ENCODE results near the gene LARP6.
"Not testable (repeated sequence)": the region's sequence is repeated elsewhere in the genome, so short reads cannot be mapped to it uniquely, and the experiment has no call there.

Gene LARP6

DNA sequence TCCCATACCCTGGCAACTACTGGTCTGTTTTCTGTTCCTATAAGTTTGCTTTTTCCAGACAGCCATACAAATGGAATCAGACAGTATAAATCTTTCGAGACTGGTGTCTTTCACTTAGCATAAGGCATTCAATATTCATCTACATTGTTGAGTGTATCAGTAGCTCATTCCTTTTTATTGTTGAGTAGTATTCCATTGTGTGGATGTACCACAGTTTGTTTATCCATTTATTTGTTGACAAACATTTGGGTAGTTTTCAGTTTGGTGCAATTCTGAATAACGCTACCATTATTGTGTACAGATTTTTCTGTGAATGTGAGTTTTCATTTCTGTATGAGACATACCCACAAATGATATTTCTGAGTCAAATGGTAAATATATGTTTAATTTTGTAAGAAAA, 35.4 kb downstream of the LARP6 start:
- no peak for DNase-seq (ENCODE audit: low spot score)
- in situ Hi-C loops (cut with MboI; ENCODE audit: low pct_unique_long_range_greater_than_20kb, low sequenced_read_pairs, unreplicated experiment), result no loop called here
- TF ChIP-seq, protein P1, sequence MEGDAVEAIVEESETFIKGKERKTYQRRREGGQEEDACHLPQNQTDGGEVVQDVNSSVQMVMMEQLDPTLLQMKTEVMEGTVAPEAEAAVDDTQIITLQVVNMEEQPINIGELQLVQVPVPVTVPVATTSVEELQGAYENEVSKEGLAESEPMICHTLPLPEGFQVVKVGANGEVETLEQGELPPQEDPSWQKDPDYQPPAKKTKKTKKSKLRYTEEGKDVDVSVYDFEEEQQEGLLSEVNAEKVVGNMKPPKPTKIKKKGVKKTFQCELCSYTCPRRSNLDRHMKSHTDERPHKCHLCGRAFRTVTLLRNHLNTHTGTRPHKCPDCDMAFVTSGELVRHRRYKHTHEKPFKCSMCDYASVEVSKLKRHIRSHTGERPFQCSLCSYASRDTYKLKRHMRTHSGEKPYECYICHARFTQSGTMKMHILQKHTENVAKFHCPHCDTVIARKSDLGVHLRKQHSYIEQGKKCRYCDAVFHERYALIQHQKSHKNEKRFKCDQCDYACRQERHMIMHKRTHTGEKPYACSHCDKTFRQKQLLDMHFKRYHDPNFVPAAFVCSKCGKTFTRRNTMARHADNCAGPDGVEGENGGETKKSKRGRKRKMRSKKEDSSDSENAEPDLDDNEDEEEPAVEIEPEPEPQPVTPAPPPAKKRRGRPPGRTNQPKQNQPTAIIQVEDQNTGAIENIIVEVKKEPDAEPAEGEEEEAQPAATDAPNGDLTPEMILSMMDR (IDR thresholded peaks at IDR 0.05; ENCODE audit: extremely low read depth, insufficient read depth, missing control alignments), result no peak

GRCh38 chr15:70817266-70817665, 36.7 kb downstream of the LARP6 start:
- TF ChIP-seq, protein P1 (IDR thresholded peaks at IDR 0.05; ENCODE audit: extremely low read depth, insufficient read depth, missing control alignments), result no peak
- in situ Hi-C loops (cut with MboI; ENCODE audit: low pct_unique_long_range_greater_than_20kb, low sequenced_read_pairs, unreplicated experiment), result no loop called here
- DNase-seq (ENCODE audit: low spot score), result no peak

DNA sequence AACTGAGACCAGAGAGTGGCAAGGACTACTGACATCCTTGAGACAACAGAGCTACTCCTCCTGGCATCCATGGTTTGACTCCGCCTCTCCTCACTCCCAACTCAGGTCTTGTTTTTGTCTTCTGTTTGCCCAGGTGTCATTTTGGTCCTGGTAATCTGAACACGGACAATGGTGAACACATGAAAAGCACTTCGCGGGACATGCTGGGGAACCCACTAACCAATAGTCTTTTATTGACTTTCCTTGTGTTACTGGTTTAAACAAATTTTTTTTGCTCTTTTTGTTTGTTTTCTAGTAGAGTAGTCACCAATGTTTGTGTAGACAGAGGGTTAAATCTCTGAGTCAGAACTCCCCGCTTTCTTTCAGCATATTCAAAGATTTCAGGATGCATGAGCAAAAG, 38.4 kb downstream of the LARP6 start:
- no peak for DNase-seq (ENCODE audit: low spot score)
- in situ Hi-C loops (cut with MboI; ENCODE audit: low pct_unique_long_range_greater_than_20kb, low sequenced_read_pairs, unreplicated experiment), result no loop called here
- TF ChIP-seq, protein P1 (IDR thresholded peaks at IDR 0.05; ENCODE audit: extremely low read depth, insufficient read depth, missing control alignments), result no peak

GRCh38 chr15:70815011-70815410, 38.9 kb downstream of the LARP6 start:
- in situ Hi-C loops (cut with MboI; ENCODE audit: low pct_unique_long_range_greater_than_20kb, low sequenced_read_pairs, unreplicated experiment); DNase-seq (ENCODE audit: low spot score): not testable (repeated sequence)

- no peak for DNase-seq (ENCODE audit: low spot score)
- in situ Hi-C loops (cut with MboI; ENCODE audit: low pct_unique_long_range_greater_than_20kb, low sequenced_read_pairs, unreplicated experiment), result no loop called here
- TF ChIP-seq, protein P1 (IDR thresholded peaks at IDR 0.05; ENCODE audit: extremely low read depth, insufficient read depth, missing control alignments), result no peak
Measured at GRCh38 chr15:70812827-70813364, 41.1 kb downstream of the LARP6 start.

- in situ Hi-C loops (cut with MboI; ENCODE audit: low pct_unique_long_range_greater_than_20kb, low sequenced_read_pairs, unreplicated experiment), result no loop called here
- DNase-seq (ENCODE audit: low spot score), result no peak
- TF ChIP-seq, protein P1 (IDR thresholded peaks at IDR 0.05; ENCODE audit: extremely low read depth, insufficient read depth, missing control alignments), result no peak
Measured at GRCh38 chr15:70810916-70811578, 42.9 kb downstream of the LARP6 start.

GRCh38 chr15:70806992-70807712, 46.8 kb downstream of the LARP6 start:
- in situ Hi-C loops (cut with MboI; ENCODE audit: low pct_unique_long_range_greater_than_20kb, low sequenced_read_pairs, unreplicated experiment), result no loop called here
- TF ChIP-seq, protein P1 (IDR thresholded peaks at IDR 0.05; ENCODE audit: extremely low read depth, insufficient read depth, missing control alignments), result no peak
- no peak for DNase-seq (ENCODE audit: low spot score)

- DNase-seq (ENCODE audit: low spot score); in situ Hi-C loops (cut with MboI; ENCODE audit: low pct_unique_long_range_greater_than_20kb, low sequenced_read_pairs, unreplicated experiment): not testable (repeated sequence)
Measured at GRCh38 chr15:70804388-70804787, 49.6 kb downstream of the LARP6 start.
